T47D (cell line): Measurements from ENCODE around the gene PPCS.
"Not testable (repeated sequence)": the region's sequence is repeated elsewhere in the genome, so short reads cannot be mapped to it uniquely, and the experiment has no call there.

Experiments
- DNase-seq, 2 experiments: peaks; one replicate each; pipeline versions ENCODE4 v3.0.0 to v3.0.0-alpha.2; 2011 to 2012; ENCODE audit warnings: low read depth in 1 of 2, low spot score in 1 of 2
- JUND ChIP-seq: IDR thresholded peaks from 2 replicates; pipeline ENCODE4 v1.6.1; 2012; ENCODE audit warnings: low read depth
- in situ Hi-C: cut with HindIII; loops from 2 replicates; pipeline ENCODE4 v1.10.0; 2016; ENCODE audit warnings: low sequenced_read_pairs, low pct_unique_long_range_greater_than_20kb

PPCS gene

GRCh38 chr1:42462828-42463763 is 6.8 kb downstream of the PPCS start, which contains the start of gene CCDC30:
Gene CCDC30, plus strand, starts transcription at chr1:42463286. Its CDS starts 17,266 bp downstream, at chr1:42480552.
- peak; percentile 89 to 98 for DNase-seq
- no peak for TF ChIP-seq JUND
- in situ Hi-C loops, result no loop called here

- in situ Hi-C loops, result no loop called here
- no peak for TF ChIP-seq JUND
- no peak for DNase-seq
These were observed 7.6 kb downstream of the PPCS start for GRCh38 chr1:42463921-42464320.

- in situ Hi-C loops, result no loop called here
- no peak for DNase-seq
These were observed 9.7 kb downstream of the PPCS start for GRCh38 chr1:42466030-42466429.

GRCh38 chr1:42469727-42470126 is 13.4 kb downstream of the PPCS start:
- no peak for DNase-seq
- in situ Hi-C loops, result no loop called here
- TF ChIP-seq JUND, result no peak

More at GRCh38 chr1:42466030-42466429, 9.7 kb downstream of the PPCS start:
- TF ChIP-seq JUND, result no peak

GRCh38 chr1:42476605-42477004 is 20.3 kb downstream of the PPCS start:
- in situ Hi-C loops, result no loop called here
- no peak for DNase-seq

GRCh38 chr1:42477354-42477753 is 21.0 kb downstream of the PPCS start:
- DNase-seq, in situ Hi-C loops: not testable (repeated sequence)

More at GRCh38 chr1:42476605-42477004, 20.3 kb downstream of the PPCS start:
- no peak for TF ChIP-seq JUND

- TF ChIP-seq JUND, result no peak
- no peak for DNase-seq
- in situ Hi-C loops, result no loop called here
These were observed 21.4 kb downstream of the PPCS start for GRCh38 chr1:42477775-42478174.

GRCh38 chr1:42479621-42480020 is 23.3 kb downstream of the PPCS start:
- in situ Hi-C loops, result no loop called here
- no peak for TF ChIP-seq JUND
- no peak for DNase-seq

GRCh38 chr1:42480921-42481320 is 24.6 kb downstream of the PPCS start:
- in situ Hi-C loops, result no loop called here
- no peak for TF ChIP-seq JUND
- no peak for DNase-seq

GRCh38 chr1:42482635-42483153 is 26.4 kb downstream of the PPCS start:
- no peak for DNase-seq
- TF ChIP-seq JUND, result no peak
- in situ Hi-C loops, result no loop called here

GRCh38 chr1:42484382-42484781 is 28.0 kb downstream of the PPCS start:
- no peak for TF ChIP-seq JUND
- in situ Hi-C loops, result no loop called here
- no peak for DNase-seq

GRCh38 chr1:42490237-42490636 is 33.9 kb downstream of the PPCS start:
- in situ Hi-C loops, result no loop called here
- no peak for DNase-seq
- TF ChIP-seq JUND, result no peak

GRCh38 chr1:42502031-42502430 is 45.7 kb downstream of the PPCS start:
- in situ Hi-C loops, DNase-seq: not testable (repeated sequence)
